PC-3 (cell line): Measurements from ENCODE around the gene MTTP.

ENCODE experiments used
- EZH2 ChIP-seq: fragments of 300-600 bp; sonication (generic); IDR thresholded peaks from one replicate; pipeline ENCODE4 v1.6.1; 2017; ENCODE audit warnings: antibody characterized with exemption, mild to moderate bottlenecking, low read length; ENCODE audit not compliant: unreplicated experiment
- EZH2phosphoT487 ChIP-seq: fragments of 300-600 bp; sonication (generic); IDR thresholded peaks from 2 replicates; pipeline ENCODE4 v1.6.1; 2018; ENCODE audit warnings: mild to moderate bottlenecking, antibody characterized with exemption, low read length, borderline replicate concordance
- TF ChIP-seq, protein P1 (sequence below): fragments of 300-600 bp; sonication (generic); conservative IDR thresholded peaks from 2 replicates; pipeline ENCODE4 v1.5.1; 2017; ENCODE audit warnings: antibody characterized with exemption, low read depth, mild to moderate bottlenecking, low read length

DNA sequence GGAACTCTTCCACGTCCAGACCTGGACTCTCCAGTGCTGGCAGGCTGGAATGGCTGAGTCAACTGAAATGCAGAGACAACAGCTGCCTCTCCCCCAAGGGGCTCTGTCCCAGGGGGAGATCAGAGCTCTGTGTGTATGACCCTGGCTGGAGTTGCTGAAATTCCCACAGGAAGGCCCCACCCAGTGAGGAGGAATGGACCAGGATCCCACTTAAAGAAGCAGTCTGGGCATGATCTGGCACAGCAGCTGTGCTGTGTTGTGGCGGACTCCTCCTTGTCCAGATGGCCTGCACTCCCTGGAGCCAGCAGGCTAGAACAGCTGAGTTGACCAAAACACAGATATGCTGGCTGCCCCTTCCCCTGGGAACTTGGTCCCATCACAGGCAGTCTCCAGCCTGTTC is 38.4 kb upstream of the MTTP start:
- TF ChIP-seq, protein P1, sequence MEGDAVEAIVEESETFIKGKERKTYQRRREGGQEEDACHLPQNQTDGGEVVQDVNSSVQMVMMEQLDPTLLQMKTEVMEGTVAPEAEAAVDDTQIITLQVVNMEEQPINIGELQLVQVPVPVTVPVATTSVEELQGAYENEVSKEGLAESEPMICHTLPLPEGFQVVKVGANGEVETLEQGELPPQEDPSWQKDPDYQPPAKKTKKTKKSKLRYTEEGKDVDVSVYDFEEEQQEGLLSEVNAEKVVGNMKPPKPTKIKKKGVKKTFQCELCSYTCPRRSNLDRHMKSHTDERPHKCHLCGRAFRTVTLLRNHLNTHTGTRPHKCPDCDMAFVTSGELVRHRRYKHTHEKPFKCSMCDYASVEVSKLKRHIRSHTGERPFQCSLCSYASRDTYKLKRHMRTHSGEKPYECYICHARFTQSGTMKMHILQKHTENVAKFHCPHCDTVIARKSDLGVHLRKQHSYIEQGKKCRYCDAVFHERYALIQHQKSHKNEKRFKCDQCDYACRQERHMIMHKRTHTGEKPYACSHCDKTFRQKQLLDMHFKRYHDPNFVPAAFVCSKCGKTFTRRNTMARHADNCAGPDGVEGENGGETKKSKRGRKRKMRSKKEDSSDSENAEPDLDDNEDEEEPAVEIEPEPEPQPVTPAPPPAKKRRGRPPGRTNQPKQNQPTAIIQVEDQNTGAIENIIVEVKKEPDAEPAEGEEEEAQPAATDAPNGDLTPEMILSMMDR: no peak
- TF ChIP-seq EZH2phosphoT487 (no peak), EZH2 (no peak)
